SHP77 (cell line): Measurements from ENCODE around the gene SLC9A7.

Experiments
- DNase-seq, 2 experiments: peaks; one replicate each; lab custom pipeline; 2025; lab: John Stamatoyannopoulos, UW

Gene SLC9A7

DNA sequence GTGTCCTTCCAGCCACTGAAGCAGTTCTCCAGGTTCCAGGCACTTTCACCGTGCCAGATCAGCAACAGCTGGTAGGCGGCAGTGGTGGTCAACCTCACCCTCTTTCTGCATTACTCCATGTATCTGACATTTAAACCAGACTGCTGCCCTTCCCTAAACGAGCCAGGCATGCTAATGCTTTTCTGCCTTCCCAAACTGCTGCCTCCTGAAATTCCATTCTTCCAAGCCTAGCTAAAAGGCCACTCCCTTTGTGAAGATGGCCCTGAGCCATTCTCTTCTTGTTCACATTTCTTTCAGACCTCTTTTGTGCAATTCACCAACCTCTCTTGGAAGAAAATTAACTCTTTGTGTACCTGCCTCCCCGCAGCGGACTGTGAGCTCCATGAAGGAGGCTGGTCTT is 111.7 kb downstream of the SLC9A7 start:
- no peak for DNase-seq

DNA sequence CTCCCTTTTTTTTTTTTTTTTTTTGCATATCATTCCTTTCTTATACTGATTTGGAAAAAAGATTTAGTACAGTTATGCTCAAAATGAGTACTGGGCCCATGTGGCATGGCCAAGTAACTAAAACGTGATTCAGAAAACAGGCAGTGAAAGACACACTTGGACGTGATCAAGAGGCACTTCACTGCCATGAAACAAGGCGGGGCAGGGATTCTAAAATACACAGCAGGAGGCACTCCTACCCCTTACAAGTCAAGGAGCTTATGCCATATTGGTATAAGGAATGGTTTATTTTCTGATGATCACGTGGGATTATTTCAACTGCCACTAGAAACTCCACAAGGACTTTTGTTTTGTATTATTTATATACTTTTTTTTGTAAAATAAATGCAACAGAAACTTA is 113.3 kb downstream of the SLC9A7 start:
- no peak for DNase-seq

DNA sequence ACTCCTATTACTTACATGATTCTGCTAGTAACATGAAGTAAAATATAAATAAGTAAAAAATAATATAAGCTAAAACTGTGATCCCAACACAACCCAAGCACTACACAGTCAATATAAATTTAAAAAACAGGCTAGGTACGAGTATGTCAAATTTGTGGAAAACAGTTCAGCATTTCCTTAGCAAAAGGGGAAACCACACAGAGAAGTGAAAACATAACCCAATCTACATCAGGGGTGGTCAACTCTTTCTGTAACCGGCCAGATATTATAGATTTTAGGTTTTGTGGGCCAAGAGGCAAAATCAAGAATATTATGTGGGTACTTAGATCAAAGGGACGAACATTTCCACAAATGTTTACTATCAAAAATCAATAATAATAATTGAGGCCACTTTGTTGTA is 115.3 kb downstream of the SLC9A7 start:
- DNase-seq: no peak

DNA sequence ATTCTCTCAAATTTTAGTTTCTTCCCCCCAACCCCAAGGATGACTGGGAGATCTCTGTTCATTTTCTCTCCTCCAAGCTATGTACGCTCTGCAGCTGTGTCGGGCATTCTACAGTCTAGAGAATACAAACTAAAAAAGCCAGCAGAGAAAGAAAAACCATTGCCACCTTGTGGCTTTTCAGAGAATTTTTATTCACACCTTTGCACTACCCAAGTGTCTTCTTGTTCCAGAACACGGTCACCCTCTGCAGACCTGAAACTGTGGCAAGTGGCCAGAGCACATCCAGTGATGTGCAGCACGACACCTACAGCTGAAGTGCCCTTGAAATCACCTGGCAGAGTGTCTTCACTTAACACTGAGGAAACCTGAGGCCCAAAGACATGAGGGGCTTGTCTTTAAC is 116.8 kb downstream of the SLC9A7 start:
- DNase-seq: no peak

DNA sequence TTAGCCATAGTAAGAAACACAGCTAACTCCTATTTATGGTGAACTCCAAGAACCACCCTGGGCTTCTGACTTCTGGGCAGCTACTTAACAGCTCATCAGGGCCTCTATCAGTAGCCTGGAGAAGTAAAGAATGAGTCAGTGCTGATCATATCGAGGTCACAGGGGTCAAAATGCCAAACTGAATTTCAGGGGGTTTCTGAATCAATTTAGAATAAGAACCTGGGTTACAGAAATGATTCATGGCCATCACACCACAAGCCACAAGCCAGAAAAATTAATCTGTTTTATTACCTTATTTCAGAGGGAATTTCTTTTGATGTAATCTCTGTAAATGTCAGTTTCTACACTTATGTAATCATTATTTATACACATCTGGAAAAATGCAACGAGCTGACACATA is 121.0 kb downstream of the SLC9A7 start:
- no peak for DNase-seq

DNA sequence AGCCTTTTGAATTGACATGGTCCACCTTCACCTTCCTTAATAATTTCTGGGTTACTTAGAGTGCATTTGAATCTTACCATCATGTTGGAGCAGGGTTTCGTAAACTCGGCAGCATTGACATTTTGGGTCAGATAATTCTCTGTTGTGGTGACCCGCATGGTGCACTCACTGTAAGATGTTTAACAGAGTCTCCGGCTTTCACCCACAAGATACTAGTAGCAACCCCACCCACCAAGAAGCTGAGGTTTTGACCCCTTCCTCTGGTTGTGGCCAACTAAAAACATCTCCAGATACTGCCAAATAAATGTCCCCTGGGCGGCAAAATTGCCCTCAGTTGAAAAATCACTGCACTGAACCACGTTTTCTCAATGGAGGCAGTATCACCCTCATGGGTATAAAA is 122.7 kb downstream of the SLC9A7 start:
- DNase-seq: no peak

DNA sequence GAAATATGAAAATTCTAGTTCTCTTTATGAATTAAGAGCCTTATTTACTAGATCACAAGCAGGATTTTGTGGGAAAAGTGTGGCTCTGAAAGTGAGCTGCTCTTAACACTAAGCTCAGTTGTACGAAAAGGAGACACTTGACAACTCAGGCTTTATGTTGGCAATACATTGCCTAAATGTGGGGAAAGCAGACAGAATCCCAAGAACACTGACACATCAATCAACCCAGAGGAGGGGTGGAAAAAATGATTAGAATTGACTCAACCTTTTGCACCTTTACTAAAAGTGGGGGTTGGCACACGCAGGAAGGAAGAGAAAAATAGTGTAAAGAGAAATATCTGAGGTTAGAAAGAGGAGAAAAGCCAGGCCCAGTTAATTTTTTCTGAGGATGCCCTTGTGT is 123.7 kb downstream of the SLC9A7 start:
- no peak for DNase-seq

DNA sequence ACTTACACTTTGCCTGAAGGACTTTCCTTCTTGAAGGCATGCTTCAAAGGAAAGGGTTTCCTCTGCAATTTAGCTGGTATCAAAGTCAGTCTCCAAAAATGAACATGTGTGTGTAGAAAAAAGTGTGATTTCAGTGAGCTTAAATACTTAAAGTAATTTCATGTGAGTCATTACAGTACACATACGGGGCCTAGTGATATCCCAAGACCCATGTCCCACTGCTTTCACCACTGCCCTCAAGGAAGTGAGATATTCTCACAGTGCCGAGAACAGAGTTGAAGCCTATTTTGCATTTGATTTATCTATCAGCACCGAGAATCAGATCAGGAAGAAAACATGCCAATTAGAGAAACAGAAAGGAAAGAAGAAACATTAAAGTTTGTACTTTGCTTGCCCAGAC is 124.3 kb downstream of the SLC9A7 start:
- no peak for DNase-seq

DNA sequence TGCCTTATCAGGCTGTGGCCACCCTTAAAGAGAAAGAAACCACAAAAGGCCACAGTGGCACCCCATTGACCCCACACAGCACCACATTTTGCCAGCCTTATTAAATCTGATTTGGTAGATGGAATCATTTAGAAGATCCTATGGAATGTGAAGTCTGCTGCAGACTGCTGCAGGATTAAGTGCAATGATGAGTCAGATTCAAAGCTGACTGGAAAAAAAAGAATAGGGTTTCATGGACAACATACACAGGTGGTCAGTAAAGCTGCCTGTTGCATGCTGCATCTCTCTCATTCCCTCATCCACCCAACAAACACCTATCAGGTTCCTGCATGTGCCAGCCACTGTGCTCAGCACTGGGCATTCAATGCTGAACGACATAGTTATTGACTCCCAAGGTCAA is 128.8 kb downstream of the SLC9A7 start:
- no peak for DNase-seq

DNA sequence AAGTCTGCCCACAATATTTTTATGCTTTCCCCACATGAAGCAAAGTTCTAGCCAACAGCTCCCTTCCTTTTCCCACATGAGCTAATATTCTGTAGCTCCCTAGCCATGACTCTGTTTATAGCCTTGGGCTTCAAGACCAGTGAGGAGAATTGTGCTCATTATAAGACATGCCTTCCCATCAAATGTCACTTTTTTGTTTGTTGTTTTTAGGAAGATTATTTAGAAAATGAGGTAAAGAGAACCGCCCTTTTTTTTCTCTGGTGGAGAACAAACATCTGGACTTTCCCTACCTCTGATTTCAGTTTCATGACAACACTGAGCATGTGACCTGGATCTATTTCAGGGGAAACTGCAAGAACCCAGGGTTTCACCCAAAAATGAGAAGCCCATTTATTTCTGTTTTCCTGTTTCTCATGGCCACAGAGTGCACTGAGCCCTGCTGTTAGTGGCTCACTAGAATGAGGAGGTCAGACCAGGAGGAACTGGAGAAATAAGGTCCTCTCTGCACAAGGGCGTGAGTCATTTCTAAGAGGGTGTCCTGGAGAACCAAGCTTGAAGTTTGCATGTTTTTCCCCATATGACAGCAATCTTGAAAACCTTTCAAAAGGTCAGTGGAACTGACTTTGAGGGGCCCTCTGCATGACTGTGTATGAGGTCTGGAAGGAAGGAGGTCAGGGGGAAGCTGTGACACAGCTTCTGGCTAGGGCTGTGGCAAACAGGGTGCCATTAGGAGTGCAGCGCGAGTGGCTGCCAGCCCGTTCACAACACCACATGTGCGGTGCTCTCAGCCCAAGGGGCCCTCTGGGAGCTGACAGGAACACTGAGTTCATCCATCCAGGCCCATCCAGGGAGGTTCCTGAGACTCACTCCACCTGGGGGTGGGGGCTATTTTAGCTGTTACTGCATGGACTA is 130.2 kb downstream of the SLC9A7 start:
- DNase-seq: no peak

DNA sequence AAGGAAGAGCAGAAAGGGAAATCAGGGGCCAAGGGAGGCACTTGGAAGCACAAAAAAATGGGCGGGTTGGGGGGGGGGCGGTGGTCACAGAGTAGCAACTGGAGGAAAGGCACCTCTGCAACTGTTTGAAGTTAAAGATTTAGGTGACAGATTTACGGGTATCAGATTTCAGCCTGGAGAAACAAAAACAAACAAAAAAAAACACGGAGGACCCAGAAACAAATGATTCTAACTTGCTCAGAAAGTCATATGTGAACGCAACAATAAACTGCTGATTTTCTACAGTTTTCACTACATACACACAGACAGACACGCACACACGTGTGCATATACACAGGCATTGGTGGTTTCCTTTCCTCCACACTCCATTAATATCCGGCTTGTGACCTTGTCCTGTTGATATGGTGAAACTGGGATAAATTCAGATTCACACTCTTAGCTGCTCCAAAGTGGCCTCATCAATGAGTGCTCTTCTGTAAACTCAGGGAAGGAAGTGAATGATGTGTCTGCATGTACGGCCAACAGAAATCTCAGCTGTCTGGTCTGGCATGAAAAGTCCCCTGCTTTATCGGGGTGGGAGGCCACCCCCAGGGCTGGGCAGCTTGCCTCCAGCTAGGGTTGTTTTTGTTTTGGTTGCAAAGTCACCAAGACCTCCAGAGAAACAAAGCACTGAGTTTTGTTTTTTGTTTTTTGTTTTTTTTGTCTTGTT is 131.1 kb downstream of the SLC9A7 start:
- DNase-seq: no peak

DNA sequence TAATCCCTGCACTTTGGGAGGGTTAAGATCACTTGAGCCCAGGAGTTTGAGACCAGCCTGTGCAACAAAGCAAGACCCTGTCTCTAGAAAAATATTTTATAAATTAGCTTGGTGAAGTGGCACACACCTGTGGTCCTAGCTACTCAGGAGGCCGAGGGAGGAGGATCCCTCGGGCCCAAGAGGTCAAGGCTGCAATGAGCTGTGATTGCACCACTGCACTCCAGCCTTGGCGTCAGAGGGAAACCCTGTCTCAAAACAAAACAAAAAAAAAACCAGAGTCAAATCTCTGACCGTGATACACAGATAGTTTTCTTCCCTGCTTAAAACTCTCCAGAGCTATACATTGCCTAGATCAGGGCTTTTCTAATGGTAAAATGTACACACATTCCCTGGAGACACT is 131.9 kb downstream of the SLC9A7 start:
- no peak for DNase-seq

DNA sequence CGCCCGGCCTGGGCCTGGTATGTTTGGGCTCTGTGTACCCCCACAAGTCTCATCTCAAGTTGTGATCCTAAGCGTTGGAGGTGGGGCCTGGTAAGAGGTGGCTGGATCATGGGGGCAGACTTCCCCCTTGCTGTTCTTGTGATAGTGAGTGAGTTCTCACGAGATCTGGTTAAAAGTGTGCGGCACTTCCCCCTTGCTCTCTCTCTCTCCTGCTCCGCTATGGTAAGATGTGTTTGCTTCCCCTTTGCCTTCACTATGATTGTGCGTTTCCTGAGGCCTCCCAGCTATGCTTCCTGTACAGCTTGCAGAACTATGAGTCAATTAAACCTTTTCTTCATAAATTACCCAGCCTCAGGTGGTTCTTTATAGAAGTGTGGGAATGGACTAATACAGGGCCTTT is 132.4 kb downstream of the SLC9A7 start:
- DNase-seq: no peak

DNA sequence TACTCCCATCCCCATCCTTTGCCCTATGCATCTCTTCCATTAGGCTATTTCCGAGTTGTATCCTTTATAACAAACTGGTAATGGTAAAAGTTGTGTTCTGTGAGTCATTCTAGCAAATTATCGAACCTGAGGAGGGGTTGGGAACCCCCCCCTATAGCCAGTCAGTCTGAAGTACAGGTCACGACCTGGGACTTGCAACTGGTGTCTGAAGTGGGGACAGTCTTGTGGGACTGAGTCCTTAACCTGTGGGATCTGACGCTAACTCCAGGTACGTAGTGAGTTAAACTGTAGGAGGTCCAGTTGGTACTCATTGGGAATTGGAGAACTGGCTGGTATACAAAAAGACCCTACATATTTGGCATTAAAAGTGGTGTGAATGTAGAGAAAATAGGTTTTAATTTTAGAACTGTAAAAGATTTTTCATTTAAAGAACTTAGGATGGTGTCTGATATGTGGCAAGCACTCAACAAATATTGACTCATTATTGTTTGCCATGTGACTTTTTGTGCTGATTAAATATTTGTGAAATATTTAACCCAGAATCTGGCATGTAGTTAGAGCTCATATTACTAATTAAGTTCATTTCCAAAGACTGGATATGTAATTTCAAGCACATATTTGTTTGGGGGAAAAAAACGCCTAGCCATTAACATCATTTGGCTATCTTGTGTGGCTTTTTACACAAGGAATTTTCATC is 134.7 kb downstream of the SLC9A7 start:
- DNase-seq: no peak

DNA sequence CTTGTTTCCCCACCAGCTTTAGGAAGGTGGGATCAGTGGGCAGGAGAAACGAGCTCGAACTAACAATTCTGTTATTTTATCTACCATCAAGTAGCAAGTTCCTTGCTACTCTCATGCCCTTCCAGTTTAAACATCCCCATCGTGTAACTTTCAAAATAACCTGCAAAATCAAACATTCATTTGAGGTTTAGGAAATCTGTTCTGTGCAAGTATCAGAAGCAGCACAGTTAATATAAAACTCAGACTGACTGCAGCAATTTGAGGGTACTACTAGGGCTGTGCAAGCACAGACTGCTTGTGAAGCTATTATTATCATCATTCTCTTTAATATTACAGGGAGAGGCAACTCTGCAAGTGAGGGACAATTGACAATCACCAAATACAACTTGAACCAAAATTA is 137.3 kb downstream of the SLC9A7 start:
- no peak for DNase-seq

DNA sequence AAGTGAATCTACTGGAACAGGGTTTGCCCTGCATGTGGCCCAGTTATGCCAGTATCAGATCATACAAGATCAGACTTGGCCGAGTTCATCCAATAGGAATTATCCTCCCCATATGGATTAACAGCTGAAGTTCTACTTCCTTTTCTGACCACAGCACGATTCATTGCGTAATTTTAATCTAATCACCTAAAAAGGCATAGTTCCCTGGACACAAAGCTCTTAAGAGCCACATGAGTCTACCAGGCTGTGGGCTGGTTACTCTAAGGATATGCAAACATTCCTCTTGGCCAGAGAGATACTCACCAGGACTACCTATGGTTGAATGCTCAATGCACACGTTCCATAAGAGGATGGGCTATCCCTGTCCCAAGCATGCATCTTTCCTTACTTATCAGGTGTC is 138.4 kb downstream of the SLC9A7 start:
- no peak for DNase-seq

DNA sequence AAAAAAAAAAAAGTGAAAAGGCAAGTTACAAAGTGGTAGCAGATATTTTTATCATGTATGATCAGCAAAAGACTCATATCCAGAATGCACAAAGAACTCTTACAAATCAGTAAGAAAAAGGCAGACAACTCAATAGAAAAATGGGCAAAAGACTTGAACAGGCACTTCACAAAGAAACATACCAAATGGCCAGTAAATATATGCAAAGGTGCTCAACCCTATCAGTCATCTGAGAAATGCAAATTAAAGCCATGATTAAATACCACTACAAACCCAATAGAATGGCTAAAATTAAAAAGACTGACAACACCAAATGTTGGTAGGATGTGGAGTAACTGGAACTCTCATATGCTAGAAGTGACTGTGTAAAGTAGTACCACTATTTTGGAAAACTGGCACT is 140.0 kb downstream of the SLC9A7 start:
- DNase-seq: no peak

DNA sequence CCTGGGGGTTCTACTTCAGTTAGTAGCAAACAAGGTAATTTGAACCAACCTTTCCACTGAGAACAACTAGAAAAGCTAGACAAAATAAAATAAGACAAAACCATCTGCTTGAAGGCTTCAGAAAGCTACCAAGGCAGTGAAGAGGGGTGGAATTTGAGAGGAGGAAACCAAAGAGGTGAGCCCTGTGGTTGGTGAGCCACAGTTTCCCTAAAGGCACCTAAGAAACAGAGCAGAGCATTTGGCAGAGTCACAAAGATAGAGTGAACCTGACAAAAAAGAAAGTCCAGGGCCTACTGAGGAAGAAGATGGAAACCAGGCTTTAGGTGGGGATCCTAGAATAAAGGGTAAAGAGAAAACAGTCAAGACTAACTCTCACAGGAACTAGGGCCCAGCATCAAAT is 141.0 kb downstream of the SLC9A7 start:
- DNase-seq: no peak

DNA sequence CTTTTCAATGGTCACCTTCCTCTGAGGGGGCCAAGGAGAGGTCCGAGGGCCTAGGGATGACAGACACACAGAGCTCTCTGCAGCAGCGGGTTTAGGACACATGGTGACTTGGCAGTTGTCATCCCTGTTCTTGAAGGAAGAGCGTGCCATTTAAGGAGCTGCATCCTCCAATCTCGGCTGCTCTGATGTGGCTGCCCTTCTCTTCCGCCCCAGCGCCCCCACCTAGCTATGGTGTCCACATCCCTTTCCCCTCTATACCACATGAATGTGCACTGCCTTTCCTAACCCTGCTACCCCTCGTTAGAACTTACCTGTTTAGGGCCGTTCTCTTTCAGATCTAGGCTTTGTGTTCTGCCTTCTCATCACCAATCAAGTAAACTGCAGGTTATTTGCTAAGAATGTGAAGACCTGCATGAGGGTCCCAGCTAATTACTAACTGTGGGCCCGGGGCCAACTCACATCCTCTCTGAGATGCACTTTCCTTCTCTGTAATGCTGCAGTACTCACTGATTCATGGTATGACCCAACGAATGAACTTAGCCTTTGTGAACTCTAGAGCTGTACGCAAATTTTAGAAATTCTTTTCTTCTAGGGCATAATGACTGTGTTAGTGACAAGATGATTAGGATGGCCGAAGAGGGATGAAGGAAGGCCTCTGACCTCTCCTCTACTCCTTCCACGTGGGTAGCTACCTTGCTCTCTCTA is 147.1 kb downstream of the SLC9A7 start:
- DNase-seq: no peak

DNA sequence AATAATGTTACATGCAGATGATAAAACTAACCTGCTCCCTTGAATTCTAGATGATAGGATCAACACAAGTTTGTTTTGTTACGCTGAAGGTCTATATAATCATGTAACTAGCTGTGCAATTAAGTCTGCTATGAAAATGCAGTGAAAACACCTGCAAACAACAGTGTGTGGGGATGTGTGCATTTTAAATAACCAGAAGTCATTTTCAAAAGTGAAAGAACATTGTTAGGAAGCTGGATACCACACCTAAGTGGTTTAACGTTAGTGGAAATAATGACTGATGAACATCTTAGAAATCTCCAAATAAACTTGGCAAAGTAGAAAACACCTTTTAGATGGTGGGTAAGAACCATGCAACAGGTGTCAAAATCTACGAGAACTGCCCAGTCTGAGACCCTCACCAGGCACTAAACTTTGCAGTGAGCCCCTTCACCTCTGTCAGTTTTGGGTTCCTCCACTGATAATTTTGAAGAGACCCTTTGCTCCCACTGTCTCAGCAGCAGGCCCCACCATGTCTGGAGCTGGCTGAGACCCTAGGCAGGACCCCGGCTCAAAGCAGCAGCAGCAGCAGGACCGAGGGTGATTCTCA is 148.8 kb downstream of the SLC9A7 start:
- no peak for DNase-seq

DNA sequence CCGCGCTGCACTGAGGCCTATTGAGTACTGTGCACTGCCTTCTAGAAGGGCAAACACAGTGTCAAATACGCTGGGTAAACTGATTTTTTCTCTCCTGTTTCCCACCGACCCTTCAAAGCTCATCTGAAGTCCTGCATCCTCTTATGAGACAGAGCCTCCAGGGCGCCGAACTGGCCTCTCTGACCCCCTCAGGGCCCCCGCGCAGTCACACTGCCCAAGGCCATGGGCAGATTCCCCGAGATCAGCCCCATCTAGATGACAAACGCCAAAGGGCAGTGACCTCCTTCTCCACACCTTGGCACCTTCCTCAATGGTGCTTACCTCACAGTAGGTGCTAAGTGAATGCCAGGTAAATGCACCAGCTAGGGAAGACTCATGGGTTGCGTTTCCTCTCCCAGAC is 151.0 kb downstream of the SLC9A7 start:
- DNase-seq: no peak
